ENCODE data around the gene STK11.
"Not testable (repeated sequence)": the region's sequence is repeated elsewhere in the genome, so short reads cannot be mapped to it uniquely, and the experiment has no call there.

The STK11 gene

GRCh38 chr19:1169411-1169791 lies 36.2 kb upstream of the STK11 start:
- DNase-seq, result no peak

- DNase-seq, result no peak
These were observed 35.4 kb upstream of the STK11 start for GRCh38 chr19:1169921-1170885.

- no peak for DNase-seq
These were observed 34.4 kb upstream of the STK11 start for GRCh38 chr19:1170938-1171754.

GRCh38 chr19:1171755-1172352 lies 33.7 kb upstream of the STK11 start:
- no peak for DNase-seq

- no peak for DNase-seq
These were observed 33.0 kb upstream of the STK11 start for GRCh38 chr19:1172353-1173158.

- DNase-seq, result no peak
These were observed 32.3 kb upstream of the STK11 start for GRCh38 chr19:1173159-1173844.

GRCh38 chr19:1173845-1174809 lies 31.5 kb upstream of the STK11 start, which contains the start of gene SBNO2:
SBNO2 (minus strand) TSS chr19:1174268; CDS start chr19:1154276, 19,992 bp downstream.
- DNase-seq, result peak; percentile 76

- no peak for DNase-seq
These were observed 28.1 kb upstream of the STK11 start for GRCh38 chr19:1177322-1178114.

- no peak for DNase-seq
These were observed 24.0 kb upstream of the STK11 start for GRCh38 chr19:1181606-1182005.

GRCh38 chr19:1182068-1182467 lies 23.5 kb upstream of the STK11 start:
- DNase-seq, result no peak

- DNase-seq, result no peak
These were observed 22.9 kb upstream of the STK11 start for GRCh38 chr19:1182727-1183126.

GRCh38 chr19:1183543-1184172 lies 21.9 kb upstream of the STK11 start:
- DNase-seq, result no peak

GRCh38 chr19:1189419-1189818 lies 16.2 kb upstream of the STK11 start:
- peak; percentile 62 for DNase-seq

GRCh38 chr19:1199531-1199930 lies 6.0 kb upstream of the STK11 start:
- DNase-seq, result no peak

GRCh38 chr19:1200614-1201013 lies 5.0 kb upstream of the STK11 start:
- DNase-seq, result not testable (repeated sequence)

GRCh38 chr19:1206150-1206863 lies 729 bp downstream of the STK11 start:
- no peak for DNase-seq

- DNase-seq, result no peak
These were observed 1.4 kb downstream of the STK11 start for GRCh38 chr19:1206864-1207450.

- DNase-seq, result not testable (repeated sequence)
These were observed 3.3 kb downstream of the STK11 start for GRCh38 chr19:1208830-1209229.

Data from NK-92 treated with Interleukin-12 subunit alpha and Interleukin-12 subunit beta, amount 100 ng/mL, for 24 hours (cell line).